ENCODE measurements around the gene GPRC5A. TPM values are rescaled to one million over a fixed set of nuclear protein-coding genes. Genes with fewer than 3 reads are reported as not detected.

Gene GPRC5A
- total RNA-seq, 5 donors from 2014 or later (not counting 1 experiment from before 2014, with no cell fraction given), result 0.28 to 2.0 (median 1.4) TPM; not detected in 1

- Mint-ChIP-seq H3K36me3 (no peaks in the 10 kb centered on the region), H3K9me3 (no peaks in the 10 kb centered on the region), H3K4me1 (no peaks in the 10 kb centered on the region), H3K27me3 (peaks cover 4 to 8% of the 10 kb centered on the region in 2 donors), H3K4me3 (no peak overlapping the region), H3K27ac (no peak overlapping the region)
- H3K27me3 ChIP-seq (replicated peaks in 1 of 2; ENCODE audit: control insufficient read depth in 2 of 2, extremely low read depth in 1 of 2, insufficient read depth in 2 of 2, low read length in 1 of 2), result peaks cover 2 to 8% of the 10 kb centered on the region in 2 experiments
- H3K9me3 ChIP-seq, result no peaks in the 10 kb centered on the region
- CTCF ChIA-PET, result interaction anchor here (0.6 to 1.5 kb wide), 3 partner anchors 8 to 334 kb away, joined by 3 to 6 read pairs (median 4); no protein-coding TSS in a partner anchor
- no peaks in the 10 kb centered on the region for H3K4me1 ChIP-seq (ENCODE audit: control insufficient read depth in 1 of 2, extremely low read depth in 1 of 2, insufficient read depth in 2 of 2, low read length in 2 of 2)
- ATAC-seq (replicated peaks in 1 of 4) (no peak), DNase-seq (no peak)
- no peaks in the 10 kb centered on the region for H3K36me3 ChIP-seq (ENCODE audit: control insufficient read depth in 2 of 2, extremely low read depth in 1 of 2, insufficient read depth in 1 of 2, low read length in 1 of 2)
- POLR2A ChIA-PET, result no interaction called here
- 88% methylated on average over 4 of the region's 6 CpGs for WGBS (ENCODE audit: insufficient coverage)
- no peak overlapping the region for H3K27ac ChIP-seq (ENCODE audit: low read length)
- no peak overlapping the region for H3K4me3 ChIP-seq (ENCODE audit: control insufficient read depth in 1 of 2, extremely low read depth in 1 of 2, low read length in 1 of 2)
Measured at GRCh38 chr12:12922191-12922616, 30.8 kb downstream of the GPRC5A start.

DNA sequence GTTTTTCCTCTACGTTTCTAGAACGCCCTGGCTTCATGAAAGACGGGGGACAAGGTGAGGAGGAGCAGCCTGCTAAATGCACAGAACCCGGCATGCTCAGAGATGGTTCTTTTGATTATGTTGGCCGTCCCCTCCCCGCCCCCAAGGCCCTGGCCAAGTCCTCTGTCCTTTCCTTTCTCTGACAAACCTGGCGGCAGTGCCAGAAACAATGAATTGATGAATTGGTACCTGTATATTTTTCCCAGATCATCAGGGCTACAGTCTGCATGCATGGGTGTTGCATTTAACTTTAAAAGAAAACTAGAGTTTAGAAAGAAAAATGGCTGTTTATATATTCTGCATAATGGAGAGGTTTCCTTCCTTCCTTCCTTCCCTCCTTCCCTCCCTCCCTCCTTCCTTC is 31.6 kb downstream of the GPRC5A start:
- POLR2A ChIA-PET, result no interaction called here
- no peaks in the 10 kb centered on the region for H3K36me3 Mint-ChIP-seq

DNA sequence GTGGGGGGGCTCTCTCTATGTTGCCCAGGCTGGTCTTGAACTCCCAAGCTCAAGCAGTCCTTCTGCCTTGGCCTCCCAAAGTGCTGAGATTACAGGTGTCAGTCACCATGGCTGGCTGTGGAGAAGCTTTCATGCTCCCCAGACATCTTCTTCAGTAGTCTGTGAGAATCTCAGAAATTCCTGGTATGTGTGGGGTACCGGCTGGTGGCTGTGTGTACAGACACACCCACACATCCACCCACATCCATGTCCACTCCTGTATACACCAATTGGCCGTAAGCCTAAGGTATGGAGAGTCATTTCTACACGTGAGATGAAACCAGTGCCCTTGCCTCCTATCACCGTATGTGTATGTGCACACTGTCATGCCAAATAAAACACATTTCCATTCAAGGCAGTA is 32.8 kb downstream of the GPRC5A start:
- Histone ChIP-seq H3K9me3 (no peaks in the 10 kb centered on the region), H3K4me1 (ENCODE audit: control insufficient read depth in 1 of 2, extremely low read depth in 1 of 2, insufficient read depth in 2 of 2, low read length in 2 of 2) (no peaks in the 10 kb centered on the region), H3K4me3 (ENCODE audit: control insufficient read depth in 1 of 2, extremely low read depth in 1 of 2, low read length in 1 of 2) (no peak overlapping the region), H3K36me3 (ENCODE audit: control insufficient read depth in 2 of 2, extremely low read depth in 1 of 2, insufficient read depth in 1 of 2, low read length in 1 of 2) (no peaks in the 10 kb centered on the region), H3K27ac (ENCODE audit: low read length) (no peak overlapping the region), H3K27me3 (replicated peaks in 1 of 2; ENCODE audit: control insufficient read depth in 2 of 2, extremely low read depth in 1 of 2, insufficient read depth in 2 of 2, low read length in 1 of 2) (peaks cover 2 to 8% of the 10 kb centered on the region in 2 experiments)
- H3K4me1 Mint-ChIP-seq, result no peaks in the 10 kb centered on the region
- no peak overlapping the region for H3K27ac Mint-ChIP-seq
- ATAC-seq (replicated peaks in 1 of 4) (no peak), DNase-seq (no peak)
- H3K9me3 Mint-ChIP-seq, result no peaks in the 10 kb centered on the region
- CTCF ChIA-PET, result interaction anchor here in 1 of 2 donors (0.6 kb wide), 1 partner anchor 1327 kb away, joined by 5 read pairs; no protein-coding TSS in a partner anchor
- no peak overlapping the region for H3K4me3 Mint-ChIP-seq
- 100% methylated on average over 1 of the region's 4 CpGs for WGBS (ENCODE audit: insufficient coverage)
- H3K27me3 Mint-ChIP-seq, result peaks cover 0 to 4% of the 10 kb centered on the region in 2 donors
- POLR2A ChIA-PET, result no interaction called here
- H3K36me3 Mint-ChIP-seq, result no peaks in the 10 kb centered on the region

More for the DNA sequence above, 31.6 kb downstream of the GPRC5A start:
- Histone ChIP-seq H3K27me3 (replicated peaks in 1 of 2; ENCODE audit: control insufficient read depth in 2 of 2, extremely low read depth in 1 of 2, insufficient read depth in 2 of 2, low read length in 1 of 2) (peaks cover 2 to 8% of the 10 kb centered on the region in 2 experiments), H3K9me3 (no peaks in the 10 kb centered on the region), H3K36me3 (ENCODE audit: control insufficient read depth in 2 of 2, extremely low read depth in 1 of 2, insufficient read depth in 1 of 2, low read length in 1 of 2) (no peaks in the 10 kb centered on the region), H3K27ac (ENCODE audit: low read length) (no peak overlapping the region), H3K4me1 (ENCODE audit: control insufficient read depth in 1 of 2, extremely low read depth in 1 of 2, insufficient read depth in 2 of 2, low read length in 2 of 2) (no peaks in the 10 kb centered on the region), H3K4me3 (ENCODE audit: control insufficient read depth in 1 of 2, extremely low read depth in 1 of 2, low read length in 1 of 2) (no peak overlapping the region)
- Mint-ChIP-seq H3K9me3 (no peaks in the 10 kb centered on the region), H3K4me3 (no peak overlapping the region), H3K27me3 (peaks cover 4% of the 10 kb centered on the region in 2 donors), H3K27ac (no peak overlapping the region), H3K4me1 (no peaks in the 10 kb centered on the region)
- DNase-seq, result no peak
- CTCF ChIA-PET, result no interaction called here
- 77% methylated on average over 4 of the region's 7 CpGs for WGBS (ENCODE audit: insufficient coverage)
- ATAC-seq (replicated peaks in 1 of 4), result no peak

- peaks cover 2 to 8% of the 10 kb centered on the region in 2 experiments for H3K27me3 ChIP-seq (replicated peaks in 1 of 2; ENCODE audit: control insufficient read depth in 2 of 2, extremely low read depth in 1 of 2, insufficient read depth in 2 of 2, low read length in 1 of 2)
- ChIA-PET CTCF (no interaction called here), POLR2A (interaction anchor here in 1 of 2 donors (0.6 kb wide), 1 partner anchor 10 kb away, joined by 6 read pairs; no protein-coding TSS in a partner anchor)
- no peaks in the 10 kb centered on the region for H3K4me1 ChIP-seq (ENCODE audit: control insufficient read depth in 1 of 2, extremely low read depth in 1 of 2, insufficient read depth in 2 of 2, low read length in 2 of 2)
- H3K36me3 ChIP-seq (ENCODE audit: control insufficient read depth in 2 of 2, extremely low read depth in 1 of 2, insufficient read depth in 1 of 2, low read length in 1 of 2), result no peaks in the 10 kb centered on the region
- DNase-seq (no peak), ATAC-seq (replicated peaks in 1 of 4) (no peak)
- H3K9me3 ChIP-seq, result no peaks in the 10 kb centered on the region
- H3K27ac Mint-ChIP-seq, result no peak overlapping the region
- no peak overlapping the region for H3K4me3 ChIP-seq (ENCODE audit: control insufficient read depth in 1 of 2, extremely low read depth in 1 of 2, low read length in 1 of 2)
- H3K27ac ChIP-seq (ENCODE audit: low read length), result no peak overlapping the region
- no peaks in the 10 kb centered on the region for H3K36me3 Mint-ChIP-seq
- peaks cover 0 to 4% of the 10 kb centered on the region in 2 donors for H3K27me3 Mint-ChIP-seq
- no peaks in the 10 kb centered on the region for H3K9me3 Mint-ChIP-seq
- WGBS (ENCODE audit: insufficient coverage), result no CpG with 5 or more reads among the region's 1 CpG
- H3K4me1 Mint-ChIP-seq, result no peaks in the 10 kb centered on the region
- no peak overlapping the region for H3K4me3 Mint-ChIP-seq
Measured at GRCh38 chr12:12925388-12925787, 34.0 kb downstream of the GPRC5A start.

- H3K27me3 ChIP-seq (replicated peaks in 1 of 2; ENCODE audit: control insufficient read depth in 2 of 2, extremely low read depth in 1 of 2, insufficient read depth in 2 of 2, low read length in 1 of 2), result peaks cover 2 to 8% of the 10 kb centered on the region in 2 experiments
- H3K27ac ChIP-seq (ENCODE audit: low read length), result no peak overlapping the region
- DNase-seq, result no peak
- peaks cover 4% of the 10 kb centered on the region for H3K36me3 Mint-ChIP-seq
- H3K4me1 ChIP-seq (ENCODE audit: control insufficient read depth in 1 of 2, extremely low read depth in 1 of 2, insufficient read depth in 2 of 2, low read length in 2 of 2), result no peaks in the 10 kb centered on the region
- no peak for ATAC-seq (replicated peaks in 1 of 4)
- H3K9me3 ChIP-seq, result no peaks in the 10 kb centered on the region
- POLR2A ChIA-PET, result no interaction called here
- no peaks in the 10 kb centered on the region for H3K9me3 Mint-ChIP-seq
- H3K27ac Mint-ChIP-seq, result no peak overlapping the region
- no peaks in the 10 kb centered on the region for H3K36me3 ChIP-seq (ENCODE audit: control insufficient read depth in 2 of 2, extremely low read depth in 1 of 2, insufficient read depth in 1 of 2, low read length in 1 of 2)
- CTCF ChIA-PET, result interaction anchor here (0.6 kb wide), 2 partner anchors 128 to 171 kb away, joined by 3 to 4 read pairs; no protein-coding TSS in a partner anchor
- no peaks in the 10 kb centered on the region for H3K4me1 Mint-ChIP-seq
- peaks cover 0 to 4% of the 10 kb centered on the region in 2 donors for H3K27me3 Mint-ChIP-seq
- 97% methylated on average over 11 of the region's 18 CpGs for WGBS (ENCODE audit: insufficient coverage)
- H3K4me3 Mint-ChIP-seq, result peak overlapping the region in 1 of 3 donors; percentile 57
- no peak overlapping the region for H3K4me3 ChIP-seq (ENCODE audit: control insufficient read depth in 1 of 2, extremely low read depth in 1 of 2, low read length in 1 of 2)
Measured at GRCh38 chr12:12926571-12927071, 35.3 kb downstream of the GPRC5A start.

- no peak overlapping the region for H3K4me3 ChIP-seq (ENCODE audit: control insufficient read depth in 1 of 2, extremely low read depth in 1 of 2, low read length in 1 of 2)
- H3K9me3 ChIP-seq, result no peaks in the 10 kb centered on the region
- Mint-ChIP-seq H3K9me3 (no peaks in the 10 kb centered on the region), H3K27me3 (peaks cover 0 to 4% of the 10 kb centered on the region in 2 donors), H3K27ac (no peak overlapping the region), H3K36me3 (peaks cover 4% of the 10 kb centered on the region), H3K4me3 (peak overlapping the region; percentile 36 to 63 (median 57)), H3K4me1 (no peaks in the 10 kb centered on the region)
- CTCF ChIA-PET, result interaction anchor here in 1 of 2 donors (0.6 kb wide), 1 partner anchor 171 kb away, joined by 4 read pairs; no protein-coding TSS in a partner anchor
- peak in 27 of 35 experiments; percentile 3 to 73 (median 40) for DNase-seq
- H3K27me3 ChIP-seq (replicated peaks in 1 of 2; ENCODE audit: control insufficient read depth in 2 of 2, extremely low read depth in 1 of 2, insufficient read depth in 2 of 2, low read length in 1 of 2), result peaks cover 2 to 8% of the 10 kb centered on the region in 2 experiments
- no peak overlapping the region for H3K27ac ChIP-seq (ENCODE audit: low read length)
- H3K4me1 ChIP-seq (ENCODE audit: control insufficient read depth in 1 of 2, extremely low read depth in 1 of 2, insufficient read depth in 2 of 2, low read length in 2 of 2), result no peaks in the 10 kb centered on the region
- POLR2A ChIA-PET, result no interaction called here
- 89% methylated on average over 19 of the region's 27 CpGs for WGBS (ENCODE audit: insufficient coverage)
- ATAC-seq (replicated peaks in 1 of 4), result peak in 2 of 4 experiments; percentile 46 to 76
- H3K36me3 ChIP-seq (ENCODE audit: control insufficient read depth in 2 of 2, extremely low read depth in 1 of 2, insufficient read depth in 1 of 2, low read length in 1 of 2), result no peaks in the 10 kb centered on the region
Measured at GRCh38 chr12:12927211-12928079, 36.1 kb downstream of the GPRC5A start.

All from T-cell (primary cell).